HG03457 (cell line): ENCODE measurements around the gene PLEKHN1.

Experiments
- ATAC-seq: cut with Tn5 transposase; IDR thresholded peaks from one replicate; pipeline ENCODE4 v1.9.1; 2021; ENCODE audit warnings: moderate number of reproducible peaks; ENCODE audit not compliant: unreplicated experiment

PLEKHN1 gene

DNA sequence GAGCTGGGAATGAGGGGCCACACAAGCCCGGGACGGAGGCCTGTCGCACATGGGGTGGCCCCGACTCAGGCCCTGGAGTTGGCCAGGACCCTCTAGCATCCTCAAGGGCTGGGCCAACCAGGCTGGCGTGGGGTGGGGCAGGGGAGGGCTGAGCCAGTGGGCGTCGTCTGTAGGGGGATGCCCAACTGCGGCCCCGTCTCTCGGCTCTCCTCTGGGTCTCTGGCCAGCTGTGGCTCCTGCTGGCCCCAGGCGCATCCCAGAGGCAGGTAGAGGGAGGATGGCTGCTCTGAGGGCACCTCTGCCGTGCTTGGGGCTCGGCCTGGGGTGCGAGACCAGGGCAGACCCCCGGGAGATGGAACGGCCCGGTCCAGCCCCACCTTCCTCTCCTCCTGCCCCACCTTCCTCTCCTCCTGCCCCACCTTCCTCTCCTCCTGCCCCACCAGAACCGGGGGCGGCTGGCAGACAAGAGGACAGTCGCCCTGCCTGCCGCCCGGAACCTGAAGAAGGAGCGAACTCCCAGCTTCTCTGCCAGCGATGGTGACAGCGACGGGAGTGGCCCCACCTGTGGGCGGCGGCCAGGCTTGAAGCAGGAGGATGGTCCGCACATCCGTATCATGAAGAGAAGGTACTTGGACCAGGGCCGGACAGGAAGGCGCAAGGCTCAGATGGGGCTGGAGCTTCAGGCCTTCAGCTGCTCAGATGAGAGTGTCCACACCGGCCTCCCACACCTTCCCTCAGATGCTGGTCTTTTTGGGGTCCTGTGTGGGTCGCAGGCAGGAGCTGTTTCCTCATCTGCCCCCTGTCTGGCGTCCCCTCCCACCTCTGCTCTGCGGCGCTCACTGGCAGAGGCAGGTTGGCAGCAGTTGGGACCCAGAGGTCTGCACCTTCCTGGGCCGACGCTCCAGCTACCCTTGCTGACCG, 36.3 kb upstream of the PLEKHN1 start:
- no peak for ATAC-seq

DNA sequence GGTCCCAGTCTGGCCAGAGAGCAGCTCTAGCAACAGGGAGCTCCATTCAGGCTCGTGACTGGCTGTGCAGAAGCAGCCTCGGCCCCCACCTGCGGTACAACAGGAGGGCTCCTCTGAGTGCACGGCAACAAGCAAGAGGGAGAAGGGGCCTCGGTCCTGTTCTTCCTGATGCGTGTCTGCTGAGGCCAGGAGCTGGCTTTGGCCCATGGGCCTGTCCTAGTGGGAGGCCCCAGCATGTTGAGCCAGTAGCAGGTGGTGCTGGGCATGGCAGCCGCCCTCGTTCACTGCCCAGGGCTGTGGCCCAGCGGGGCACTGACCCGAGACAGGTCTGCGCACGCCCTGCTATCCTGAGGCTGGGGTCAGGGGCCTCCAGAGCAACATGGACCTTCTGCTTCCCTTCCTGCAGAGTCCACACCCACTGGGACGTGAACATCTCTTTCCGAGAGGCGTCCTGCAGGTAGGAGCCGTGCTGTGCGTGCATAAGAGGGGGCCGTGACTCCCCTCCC, 35.6 kb upstream of the PLEKHN1 start:
- no peak for ATAC-seq

DNA sequence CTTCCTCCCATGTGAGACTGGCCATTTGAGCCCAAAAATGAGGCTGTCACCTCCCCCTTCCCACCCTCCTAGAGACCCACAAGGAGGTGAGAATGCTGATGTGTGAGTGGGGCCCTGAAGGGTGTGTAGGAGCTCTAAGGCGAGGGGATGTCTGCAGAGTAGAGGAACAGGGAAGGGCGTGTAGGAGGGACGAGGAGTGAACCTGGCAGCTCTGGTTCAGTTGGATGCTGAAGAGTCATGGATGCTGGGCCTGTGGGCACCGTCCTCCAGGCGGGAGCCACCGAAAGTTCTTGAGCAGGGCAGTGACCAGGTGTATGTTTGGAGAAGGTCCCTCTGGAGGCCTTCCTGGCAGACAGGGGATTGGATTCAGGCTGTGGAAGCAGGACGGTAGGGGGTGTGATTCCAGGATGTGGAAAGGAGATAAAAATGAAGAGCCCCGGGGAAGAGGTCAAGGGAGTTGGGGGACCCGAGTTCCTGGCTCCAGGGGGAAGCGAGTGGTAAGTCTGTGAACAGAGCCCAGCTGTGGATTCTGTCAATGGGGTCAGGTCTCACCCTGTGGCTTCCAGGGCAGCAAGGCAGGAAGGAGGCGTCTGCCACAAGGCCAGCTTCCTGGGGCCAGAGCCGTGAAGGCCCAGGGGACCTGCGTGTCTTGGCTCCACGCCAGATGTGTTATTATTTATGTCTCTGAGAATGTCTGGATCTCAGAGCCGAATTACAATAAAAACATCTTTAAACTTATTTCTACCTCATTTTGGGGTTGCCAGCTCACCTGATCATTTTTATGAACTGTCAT, 34.7 kb upstream of the PLEKHN1 start:
- ATAC-seq: no peak

- no peak for ATAC-seq
Measured at GRCh38 chr1:932173-932510, 34.1 kb upstream of the PLEKHN1 start.

DNA sequence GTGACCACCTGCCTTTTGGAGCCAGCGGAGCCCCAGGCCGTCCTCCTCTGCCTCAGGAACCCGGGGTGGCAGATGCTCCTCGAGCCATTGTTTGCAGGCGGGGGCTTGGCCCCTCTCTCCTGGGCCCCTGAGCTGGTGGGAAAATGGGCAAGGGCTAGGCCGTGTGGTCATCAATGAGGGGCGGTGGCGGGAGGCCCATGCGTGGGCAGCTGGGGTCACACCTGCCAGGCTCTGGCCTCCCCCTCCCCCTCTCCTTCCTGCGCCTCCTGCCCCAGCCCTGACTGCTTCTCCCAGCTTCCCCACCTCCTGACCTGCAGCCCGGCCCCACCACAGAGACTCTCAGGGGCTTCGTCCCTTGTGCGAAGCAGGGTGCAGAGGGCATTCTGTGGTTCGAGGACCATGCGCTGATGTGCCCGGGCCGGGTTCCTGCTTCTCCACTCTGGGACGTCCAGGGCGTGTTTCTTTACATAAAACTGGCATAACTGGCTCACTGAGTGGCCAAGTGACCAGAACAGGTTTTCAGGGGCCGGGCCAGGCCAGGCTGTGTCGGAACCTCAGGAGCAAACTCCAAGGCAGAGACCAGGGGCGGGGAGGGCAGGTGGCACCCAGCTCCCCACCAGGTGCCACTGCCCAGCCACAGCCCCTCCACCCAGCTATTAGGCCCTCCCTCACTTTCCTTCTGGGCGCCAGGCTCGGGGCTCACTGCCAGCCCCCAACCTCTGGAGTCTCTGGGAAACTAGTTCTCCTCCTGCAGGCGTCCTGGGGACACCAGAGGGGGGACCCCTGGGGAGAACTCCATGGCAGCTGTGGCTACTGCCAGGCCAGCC, 33.3 kb upstream of the PLEKHN1 start:
- no peak for ATAC-seq

DNA sequence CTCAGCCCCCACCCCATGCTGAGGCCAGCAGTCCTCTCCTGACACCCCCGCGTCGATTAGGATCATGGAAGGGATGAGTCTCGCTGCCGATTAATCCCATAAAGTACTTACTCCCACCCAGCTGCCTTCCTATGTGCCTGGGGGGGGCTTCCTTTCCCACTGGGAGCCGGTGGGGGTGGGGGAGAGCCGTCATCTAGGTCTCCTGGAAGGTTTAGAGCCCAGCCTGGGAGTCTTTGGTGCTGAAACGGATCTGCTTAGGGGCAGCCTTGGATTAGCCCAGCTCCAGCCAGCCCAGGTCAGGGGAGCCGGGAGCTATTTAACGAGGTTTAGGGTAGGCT, 32.7 kb upstream of the PLEKHN1 start:
- ATAC-seq: no peak

- no peak for ATAC-seq
Measured at GRCh38 chr1:934991-935750, 31.1 kb upstream of the PLEKHN1 start.

- no peak for ATAC-seq
Measured at GRCh38 chr1:935751-936231, 30.5 kb upstream of the PLEKHN1 start.

- no peak for ATAC-seq
Measured at GRCh38 chr1:936348-937264, 29.7 kb upstream of the PLEKHN1 start.

GRCh38 chr1:937521-937920, 28.8 kb upstream of the PLEKHN1 start:
- ATAC-seq: no peak

DNA sequence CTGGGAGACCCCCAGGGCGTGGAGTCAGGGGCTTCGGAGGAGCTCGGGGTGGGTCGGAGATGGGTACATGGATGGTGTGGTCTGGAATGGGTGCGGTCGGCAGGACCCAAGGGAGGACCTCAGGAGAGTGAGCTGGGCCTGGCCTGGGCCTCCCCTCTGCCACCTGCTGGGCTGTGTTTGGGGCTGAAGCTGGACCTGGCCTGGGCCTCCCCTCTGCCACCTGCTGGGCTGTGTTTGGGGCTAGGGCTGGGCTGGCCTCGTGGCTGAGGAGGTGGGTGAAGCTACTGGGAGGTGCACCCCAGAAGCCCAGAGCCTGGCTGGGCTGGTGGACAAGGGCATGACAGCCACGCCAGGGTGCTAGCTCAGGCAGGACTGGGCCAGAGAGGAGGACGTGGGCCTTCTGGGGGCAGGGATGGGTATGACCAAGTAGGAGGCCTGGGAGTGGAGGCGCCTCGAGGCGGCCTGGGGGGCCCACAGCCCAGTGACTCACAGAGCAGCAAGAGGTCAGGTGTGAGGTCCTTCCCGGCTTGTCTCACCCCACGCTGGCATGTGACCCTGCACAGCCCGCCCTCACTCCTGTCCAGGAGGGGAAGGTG, 28.1 kb upstream of the PLEKHN1 start:
- ATAC-seq: no peak

- no peak for ATAC-seq
Measured at GRCh38 chr1:938711-939489, 27.4 kb upstream of the PLEKHN1 start.

GRCh38 chr1:939511-940106, 26.7 kb upstream of the PLEKHN1 start:
- ATAC-seq: no peak

DNA sequence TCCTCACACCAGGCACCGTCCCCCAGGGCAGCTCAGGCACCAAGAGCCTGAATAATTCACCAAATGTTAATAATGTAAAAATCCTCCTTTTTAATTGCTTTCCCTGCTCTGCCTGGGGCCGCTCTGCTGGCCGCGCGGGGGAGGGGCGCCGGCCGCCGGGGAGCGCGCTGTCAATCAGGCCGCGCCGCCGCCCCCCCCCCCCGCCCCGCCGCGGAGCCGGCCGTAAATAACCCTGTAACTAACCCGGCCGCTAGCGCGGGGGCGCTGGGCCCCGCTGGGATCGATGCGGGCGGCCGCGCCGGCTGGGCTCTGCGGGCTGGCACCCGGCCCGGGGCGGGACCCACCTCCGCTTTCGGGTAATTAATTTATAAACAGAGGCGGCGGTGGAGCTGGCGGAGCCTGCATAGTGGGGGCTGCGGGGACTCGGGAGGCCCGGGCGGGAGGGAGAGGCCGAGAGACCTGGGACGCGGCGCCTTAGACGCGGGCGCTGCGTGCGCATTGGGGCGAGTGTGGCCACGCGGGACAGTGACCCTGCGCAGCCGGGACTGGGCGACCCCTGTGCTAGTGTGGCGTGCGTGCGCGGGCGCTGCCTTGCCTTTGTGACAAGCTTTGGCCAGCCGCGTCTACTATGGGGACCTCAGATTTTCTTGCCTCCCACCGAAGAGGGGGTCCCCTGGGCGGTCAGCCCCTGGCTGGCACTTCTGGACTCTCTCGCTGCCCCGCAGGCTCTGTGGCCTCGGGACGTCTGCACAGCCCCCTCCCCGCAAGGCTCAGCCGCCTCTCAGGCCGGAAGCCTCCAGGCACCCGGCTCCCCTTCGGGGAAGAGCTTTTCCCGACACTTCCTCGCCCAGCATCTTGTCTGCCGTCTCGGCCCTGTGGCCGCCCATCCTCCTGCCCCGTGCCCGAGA, 25.9 kb upstream of the PLEKHN1 start:
- ATAC-seq: no peak

DNA sequence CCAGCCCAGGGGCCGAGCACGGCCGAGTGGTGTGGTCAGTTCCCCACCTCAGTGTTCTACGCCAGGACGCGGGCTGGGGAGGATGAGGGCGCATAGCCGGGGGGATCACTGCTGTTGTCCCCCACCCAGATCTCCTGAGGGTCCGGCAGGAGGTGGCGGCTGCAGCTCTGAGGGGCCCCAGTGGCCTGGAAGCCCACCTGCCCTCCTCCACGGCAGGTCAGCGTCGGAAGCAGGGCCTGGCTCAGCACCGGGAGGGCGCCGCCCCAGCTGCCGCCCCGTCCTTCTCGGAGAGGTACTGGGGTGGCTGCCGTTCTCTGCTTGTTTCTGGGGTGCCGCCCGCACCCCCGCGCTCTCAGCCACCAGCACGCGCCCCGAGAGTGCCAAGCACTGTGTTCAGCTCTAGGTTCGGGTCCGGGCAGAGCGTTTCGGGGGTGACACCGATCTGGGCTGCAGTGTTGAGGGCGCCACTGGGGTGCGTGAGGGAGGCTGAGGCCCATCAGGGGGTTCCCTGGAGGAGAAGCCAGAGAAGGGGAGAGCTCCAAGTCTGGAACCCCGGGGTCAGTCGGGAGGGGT, 25.2 kb upstream of the PLEKHN1 start:
- no peak for ATAC-seq

DNA sequence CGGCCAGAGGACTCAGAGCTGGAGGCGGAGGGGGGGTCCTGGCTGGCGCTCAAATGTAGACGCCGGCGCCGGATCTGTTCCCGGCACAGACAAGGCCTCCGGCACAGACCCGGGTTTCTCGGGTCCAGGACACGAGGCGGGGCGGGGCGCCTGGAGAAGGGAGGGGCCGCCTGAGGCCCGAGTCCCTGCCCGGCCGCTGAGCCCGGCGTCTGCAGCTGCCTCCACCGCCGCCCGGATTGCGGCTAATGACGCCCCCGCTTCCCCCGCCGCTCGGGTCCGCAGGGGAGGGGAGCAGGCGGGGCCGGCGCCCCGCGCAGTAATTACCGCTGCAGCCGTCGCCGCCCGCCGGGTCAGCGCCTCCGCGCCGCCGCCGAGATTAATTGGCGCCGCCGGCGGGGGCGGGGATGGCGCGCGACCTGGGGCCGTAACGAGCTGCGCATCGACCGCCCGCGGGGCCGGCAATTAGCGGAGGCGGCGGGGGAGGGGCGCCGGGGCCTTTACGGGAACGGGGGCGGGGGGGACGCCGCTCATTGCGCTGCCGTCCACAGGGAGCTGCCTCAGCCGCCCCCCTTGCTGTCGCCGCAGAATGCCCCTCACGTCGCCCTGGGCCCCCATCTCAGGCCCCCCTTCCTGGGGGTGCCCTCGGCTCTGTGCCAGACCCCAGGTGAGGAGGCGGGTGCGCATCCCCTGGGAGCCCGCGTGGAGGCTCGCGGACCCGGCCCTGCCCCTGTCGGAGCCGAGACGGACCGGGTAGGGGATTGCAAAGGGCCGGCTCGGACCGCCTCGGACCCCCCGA, 24.5 kb upstream of the PLEKHN1 start:
- ATAC-seq: no peak
